Medulla oblongata (tissue), 1 donor: Measurements from ENCODE around the gene PRRC2B.
"Not testable (repeated sequence)": the region's sequence is repeated elsewhere in the genome, so short reads cannot be mapped to it uniquely, and the experiment has no call there.

Experiments used
- DNase-seq: peaks from one replicate; pipeline ENCODE4 v3.0.0-alpha.2; 2015; ENCODE audit errors: extremely low spot score

The PRRC2B gene

DNA sequence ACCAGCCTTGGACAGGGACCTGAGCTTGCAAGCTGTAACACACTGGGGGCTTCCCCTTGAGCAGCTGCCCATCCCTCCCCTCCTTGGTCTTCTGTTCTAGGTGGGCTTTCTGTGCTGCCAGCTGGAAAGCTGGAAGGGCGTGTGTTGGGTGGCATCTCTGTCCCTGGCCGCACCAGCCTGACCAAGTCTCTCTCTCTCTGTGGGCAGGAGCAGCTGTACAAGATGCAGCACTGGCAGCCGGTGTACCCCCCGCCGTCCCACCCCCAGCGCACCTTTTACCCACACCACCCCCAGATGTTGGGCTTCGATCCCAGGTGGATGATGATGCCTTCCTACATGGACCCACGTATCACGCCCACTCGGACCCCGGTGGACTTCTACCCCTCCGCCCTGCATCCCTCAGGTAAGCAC lies 76.7 kb downstream of the PRRC2B start:
- no peak for DNase-seq

DNA sequence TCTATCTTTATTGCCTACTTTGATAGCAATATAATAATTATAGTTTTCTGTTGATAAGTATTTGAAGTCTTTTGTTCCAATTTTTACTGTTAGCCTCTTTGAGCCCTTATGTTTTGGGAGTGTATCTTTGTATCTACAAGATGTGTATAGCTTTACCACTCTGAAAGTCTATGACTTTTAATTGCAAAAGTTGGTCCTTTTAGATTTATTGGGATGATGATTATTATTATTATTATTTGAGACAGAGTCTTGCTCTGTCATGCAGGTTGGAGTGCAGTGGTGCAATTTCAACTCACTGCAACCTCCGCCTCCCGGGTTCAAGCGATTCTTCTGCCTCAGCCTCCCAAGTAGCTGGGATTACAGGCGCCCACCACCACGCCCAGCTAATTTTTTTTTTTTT lies 78.2 kb downstream of the PRRC2B start:
- not testable (repeated sequence) for DNase-seq

DNA sequence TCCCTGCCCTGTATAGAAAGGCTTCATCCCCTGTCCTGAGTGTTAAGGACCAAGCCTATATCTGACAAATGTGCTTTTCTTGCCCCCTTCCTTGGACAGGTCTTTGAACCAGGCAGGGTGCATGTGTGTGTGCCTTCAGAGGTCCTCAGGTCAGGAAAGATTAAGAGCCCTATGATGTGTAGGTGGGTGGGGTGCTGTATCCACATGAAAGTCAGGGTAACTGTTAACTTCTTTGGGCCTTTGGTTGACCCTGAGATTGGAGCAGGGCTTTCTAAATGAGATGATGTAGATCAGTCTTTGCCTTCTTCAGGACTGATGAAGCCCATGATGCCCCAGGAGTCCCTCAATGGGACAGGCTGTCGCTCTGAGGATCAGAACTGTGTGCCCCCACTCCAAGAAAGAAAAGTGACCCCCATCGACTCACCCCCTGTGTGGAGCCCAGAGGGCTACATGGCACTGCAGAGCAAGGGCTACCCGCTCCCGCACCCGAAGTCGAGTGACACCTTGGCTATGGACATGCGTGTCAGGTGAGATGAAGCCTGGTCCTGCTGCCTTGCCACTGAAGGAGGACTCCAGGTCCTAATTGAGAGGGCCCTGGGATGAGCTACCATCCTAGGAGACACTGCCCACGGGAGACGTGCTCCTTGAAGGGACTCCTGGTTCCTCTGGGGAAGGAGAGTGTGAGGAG lies 79.5 kb downstream of the PRRC2B start:
- no peak for DNase-seq

DNA sequence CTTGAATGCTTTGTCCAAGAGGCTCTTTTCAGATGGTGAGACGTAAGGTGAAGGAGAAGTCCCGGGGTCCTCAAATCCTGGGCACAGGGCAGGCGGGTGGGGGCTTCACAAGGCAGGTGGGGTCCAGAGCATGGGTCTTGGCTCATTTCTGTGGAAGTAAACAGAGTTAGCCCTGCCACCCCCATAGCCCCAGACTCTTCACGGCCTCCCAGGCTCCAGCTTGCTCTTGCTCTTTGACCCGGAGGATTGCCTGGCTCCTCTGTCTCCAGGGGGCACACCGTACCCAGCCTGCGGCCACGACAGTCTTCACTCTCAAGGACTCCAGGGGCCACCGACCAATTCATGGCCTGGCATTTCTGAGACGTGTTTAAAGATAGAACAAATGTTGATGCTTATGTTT lies 80.0 kb downstream of the PRRC2B start:
- DNase-seq: no peak

DNA sequence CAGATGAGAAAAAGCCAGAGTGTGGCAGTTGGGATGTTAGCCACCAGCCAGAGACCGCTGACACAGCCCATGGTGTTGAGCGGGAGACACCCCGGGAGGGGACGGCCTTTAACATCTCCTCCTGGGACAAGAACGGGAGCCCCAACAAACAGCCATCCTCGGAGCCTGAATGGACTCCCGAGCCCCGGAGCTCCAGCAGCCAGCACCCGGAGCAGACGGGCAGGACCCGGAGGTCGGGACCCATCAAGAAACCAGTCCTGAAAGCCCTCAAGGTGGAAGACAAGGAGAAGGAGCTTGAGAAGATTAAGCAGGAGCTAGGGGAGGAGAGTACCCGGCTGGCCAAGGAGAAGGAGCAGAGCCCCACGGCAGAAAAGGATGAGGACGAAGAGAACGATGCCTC lies 80.8 kb downstream of the PRRC2B start:
- no peak for DNase-seq

DNA sequence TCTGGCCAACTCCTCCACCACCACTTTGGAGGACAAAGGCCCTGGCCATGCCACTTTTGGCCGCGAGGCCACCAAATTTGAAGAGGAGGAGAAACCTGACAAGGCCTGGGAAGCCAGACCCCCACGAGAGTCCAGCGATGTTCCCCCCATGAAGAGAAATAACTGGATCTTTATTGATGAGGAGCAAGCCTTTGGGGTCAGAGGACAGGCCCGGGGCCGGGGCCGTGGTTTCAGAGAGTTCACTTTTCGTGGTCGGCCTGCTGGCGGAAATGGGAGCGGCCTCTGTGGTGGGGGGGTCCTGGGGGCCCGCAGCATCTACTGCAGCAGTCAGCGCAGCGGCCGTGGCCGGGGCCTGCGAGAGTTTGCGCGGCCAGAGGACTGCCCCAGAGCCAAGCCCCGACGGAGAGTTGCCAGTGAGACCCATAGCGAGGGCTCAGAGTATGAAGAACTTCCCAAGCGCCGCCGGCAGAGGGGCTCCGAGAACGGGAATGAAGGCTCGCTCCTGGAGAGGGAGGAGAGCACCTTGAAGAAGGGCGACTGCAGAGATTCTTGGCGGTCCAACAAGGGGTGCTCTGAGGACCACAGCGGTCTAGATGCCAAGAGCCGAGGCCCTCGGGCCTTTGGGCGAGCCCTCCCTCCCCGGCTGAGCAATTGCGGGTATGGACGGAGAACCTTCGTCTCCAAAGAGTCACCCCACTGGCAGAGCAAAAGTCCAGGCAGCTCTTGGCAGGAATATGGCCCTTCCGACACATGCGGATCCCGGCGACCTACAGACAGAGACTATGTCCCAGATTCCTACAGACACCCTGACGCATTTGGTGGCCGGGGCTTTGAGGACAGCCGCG lies 81.4 kb downstream of the PRRC2B start:
- peak; percentile 45 for DNase-seq

DNA sequence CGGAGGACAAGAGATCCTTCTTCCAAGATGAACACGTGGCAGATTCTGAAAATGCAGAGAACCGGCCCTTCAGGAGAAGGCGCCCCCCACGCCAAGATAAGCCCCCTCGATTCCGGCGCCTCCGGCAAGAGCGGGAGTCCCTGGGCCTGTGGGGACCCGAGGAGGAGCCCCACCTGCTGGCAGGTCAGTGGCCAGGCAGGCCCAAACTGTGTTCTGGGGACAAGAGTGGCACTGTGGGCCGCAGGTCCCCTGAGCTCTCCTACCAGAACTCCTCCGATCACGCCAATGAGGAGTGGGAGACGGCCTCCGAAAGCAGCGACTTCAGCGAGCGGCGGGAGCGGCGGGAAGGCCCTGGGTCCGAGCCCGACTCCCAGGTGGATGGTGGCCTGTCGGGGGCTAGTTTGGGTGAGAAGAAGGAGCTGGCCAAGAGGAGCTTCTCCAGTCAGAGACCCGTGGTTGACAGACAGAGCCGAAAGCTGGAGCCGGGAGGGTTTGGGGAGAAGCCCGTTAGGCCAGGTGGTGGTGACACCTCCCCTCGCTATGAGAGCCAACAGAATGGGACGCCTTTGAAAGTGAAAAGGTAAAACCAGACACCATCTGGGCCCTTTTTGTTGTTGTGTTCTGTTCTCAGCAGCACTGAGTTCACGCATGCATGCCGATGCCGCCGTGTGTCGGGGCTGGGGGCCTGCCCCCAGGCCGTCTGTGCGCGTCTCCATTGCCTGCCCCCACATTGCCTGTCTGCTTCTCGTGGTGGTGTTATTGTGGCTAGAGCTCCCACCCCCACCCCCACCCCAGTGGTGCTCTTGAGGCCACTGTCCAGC lies 82.3 kb downstream of the PRRC2B start:
- no peak for DNase-seq

DNA sequence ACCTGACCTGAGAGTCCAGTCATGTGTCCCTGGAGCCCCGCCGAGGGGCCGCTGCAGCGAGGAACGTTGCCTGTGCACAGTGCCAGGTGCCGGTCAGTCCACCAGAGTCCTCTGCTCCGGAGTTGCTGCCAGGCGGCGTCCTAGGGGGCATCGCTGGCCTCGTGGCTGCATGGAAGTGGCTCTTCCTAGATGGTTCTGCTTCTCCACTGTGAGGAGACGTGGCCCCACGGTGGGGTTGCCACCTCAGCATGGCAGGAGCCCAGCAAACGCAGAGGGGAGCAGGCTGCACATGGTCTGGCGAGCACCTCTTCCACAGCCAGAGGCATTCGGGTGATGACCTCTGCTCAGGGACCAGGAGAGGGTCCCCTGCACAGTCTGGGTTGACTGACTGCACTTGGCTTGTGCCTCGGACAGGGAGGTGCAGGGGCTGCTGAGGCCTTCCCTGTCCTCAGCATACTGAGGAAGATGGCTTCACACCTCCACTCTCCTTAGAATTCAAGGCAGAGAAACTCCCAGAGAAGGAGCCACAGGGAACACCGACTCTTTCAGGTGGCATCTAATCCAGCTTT lies 83.0 kb downstream of the PRRC2B start:
- DNase-seq: peak; percentile 25

DNA sequence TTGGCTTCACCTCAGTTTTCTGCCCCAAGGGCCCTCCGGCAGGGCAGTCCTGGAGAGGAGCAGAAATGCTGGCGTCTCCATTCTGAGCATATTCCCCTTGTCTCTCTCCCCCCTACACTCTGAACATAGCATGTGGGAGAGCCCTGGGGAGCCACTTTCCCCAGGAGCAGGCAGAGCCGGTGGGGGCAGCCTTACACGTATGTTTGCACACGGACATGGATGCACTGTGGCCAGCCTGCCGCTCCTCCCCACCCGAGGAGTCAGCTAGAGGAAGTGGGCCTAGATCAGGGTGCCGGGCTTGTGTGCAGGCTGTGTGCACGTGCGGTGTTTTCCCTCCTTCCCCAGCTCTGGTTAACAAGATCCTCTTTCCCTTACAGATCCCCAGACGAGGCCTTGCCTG lies 83.5 kb downstream of the PRRC2B start:
- no peak for DNase-seq

DNA sequence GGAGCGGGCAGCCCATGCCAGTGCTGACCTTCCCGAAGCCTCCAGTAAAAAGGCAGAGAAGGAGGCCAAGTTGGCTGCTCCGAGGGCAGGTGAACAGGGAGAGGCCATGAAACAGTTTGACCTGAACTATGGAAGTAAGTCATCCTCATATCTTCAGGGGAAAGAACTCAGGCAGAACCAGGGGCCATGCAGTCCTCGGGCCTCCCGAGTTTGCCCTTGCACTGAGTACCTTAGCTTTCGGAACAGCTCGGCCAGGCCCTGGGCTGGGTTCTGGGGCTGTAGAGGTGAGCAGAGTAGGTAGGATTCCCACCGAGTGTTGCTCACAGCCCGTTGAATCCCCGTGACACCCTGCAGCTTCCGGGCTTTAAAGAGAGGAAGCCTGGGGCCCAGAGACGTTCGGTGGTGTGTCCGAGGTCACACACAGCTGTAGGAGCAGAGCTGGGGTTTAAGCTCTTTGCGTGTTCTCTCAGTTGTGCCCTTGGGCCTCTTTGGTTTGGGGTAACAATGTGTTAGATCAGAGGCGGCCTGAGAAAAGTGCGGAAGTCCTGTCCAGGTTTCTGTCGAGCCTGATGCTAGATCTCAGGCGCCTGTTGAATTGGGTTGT lies 84.0 kb downstream of the PRRC2B start:
- no peak for DNase-seq

DNA sequence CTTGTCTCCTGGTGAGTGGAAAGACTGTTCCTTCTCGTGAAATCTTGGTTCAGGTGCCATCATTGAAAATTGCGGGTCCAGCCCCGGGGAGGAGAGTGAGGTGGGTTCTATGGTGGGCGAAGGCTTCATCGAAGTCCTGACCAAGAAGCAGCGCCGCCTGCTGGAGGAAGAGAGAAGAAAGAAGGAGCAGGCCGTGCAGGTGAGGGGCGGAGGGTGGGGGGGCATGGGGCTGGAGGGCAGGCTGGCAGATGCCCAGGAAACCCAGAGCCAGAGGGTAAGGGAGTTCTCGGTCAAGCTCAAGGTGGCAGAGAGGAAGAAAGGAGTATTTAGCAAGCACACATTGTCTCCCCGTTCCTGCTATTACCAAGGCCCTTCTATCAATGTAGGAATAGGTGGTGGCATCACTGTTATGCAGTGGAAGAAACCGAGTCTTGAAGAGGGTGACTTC lies 84.6 kb downstream of the PRRC2B start:
- peak; percentile 26 for DNase-seq

DNA sequence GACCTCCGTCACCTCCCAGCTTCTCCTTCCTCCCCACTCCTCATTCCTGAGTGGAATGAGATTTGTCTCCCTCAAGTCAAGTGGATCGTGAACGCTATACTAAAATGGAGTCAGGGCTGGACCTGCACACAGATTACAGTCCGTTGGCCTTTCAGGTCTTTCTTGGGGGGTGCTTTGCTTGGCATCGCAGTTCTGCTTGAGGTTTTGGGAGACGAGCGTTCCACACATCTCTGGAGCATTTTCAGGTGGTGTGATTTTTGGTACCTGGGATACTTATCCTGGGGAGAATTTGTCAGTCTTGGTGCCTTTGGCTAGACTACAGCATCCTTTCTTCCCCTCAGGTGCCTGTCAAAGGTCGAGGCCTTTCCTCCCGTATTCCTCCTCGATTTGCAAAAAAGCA lies 85.0 kb downstream of the PRRC2B start:
- DNase-seq: no peak

DNA sequence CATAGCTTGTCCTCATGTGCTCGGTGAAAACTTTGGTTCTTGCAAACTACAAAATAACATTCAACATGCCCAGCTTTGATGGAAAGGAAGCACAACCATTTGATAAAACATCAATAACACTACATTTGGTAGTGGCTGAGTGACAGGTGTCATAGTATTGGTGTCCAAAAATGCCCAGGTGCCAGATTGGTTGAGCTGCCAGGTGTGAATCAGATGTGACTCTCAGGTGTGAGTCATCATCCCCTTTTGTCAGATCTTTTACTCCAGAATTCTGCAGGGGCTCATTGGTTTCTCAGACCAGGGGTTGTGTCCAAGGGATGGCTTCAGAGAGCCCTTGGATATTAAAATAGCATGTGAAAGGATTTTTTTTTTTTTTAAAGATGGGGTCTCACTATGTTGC lies 86.4 kb downstream of the PRRC2B start:
- no peak for DNase-seq

DNA sequence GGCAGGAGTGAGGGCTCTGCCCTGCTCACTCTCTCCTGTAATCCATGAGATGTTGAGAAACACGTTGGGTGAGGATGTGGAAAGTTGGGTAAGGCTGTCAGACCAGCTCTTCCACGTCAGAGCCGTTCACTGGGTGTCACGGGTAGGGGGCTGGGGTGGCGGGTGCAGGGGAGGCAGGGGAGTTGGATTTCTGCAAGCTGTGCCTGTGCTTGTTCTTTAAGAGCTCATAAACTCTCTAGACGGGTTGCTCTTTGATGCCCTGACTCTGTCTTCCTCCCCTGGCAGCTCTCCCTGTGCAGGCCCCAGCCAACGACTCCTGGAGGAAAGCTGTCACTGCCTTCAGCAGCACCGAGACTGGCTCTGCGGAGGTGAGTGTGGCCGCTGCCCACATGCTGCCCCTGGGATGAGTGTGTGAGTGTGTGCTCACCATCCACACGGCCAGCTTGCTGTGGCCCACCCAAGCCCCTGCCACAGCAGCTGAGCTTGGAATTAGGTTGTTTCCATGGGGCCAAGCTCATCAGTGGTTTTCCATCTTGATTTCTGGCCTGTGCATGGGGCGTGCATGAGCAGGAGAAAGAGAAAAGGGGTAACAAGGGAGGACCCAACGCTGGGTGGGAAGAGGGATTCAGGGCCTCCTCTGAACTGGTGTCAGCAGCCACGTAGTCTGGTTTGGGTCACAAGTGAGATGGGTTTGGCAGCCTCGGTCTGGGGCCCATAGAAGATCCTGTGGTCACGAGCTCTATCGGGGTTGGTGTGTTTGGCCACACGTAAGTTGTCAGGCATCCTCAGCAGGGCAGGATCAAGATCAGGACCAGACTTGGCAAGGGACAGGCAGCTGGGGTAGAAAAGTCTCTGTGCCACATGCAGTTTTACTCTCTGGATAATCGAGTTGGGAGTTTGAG lies 87.8 kb downstream of the PRRC2B start:
- DNase-seq: no peak

DNA sequence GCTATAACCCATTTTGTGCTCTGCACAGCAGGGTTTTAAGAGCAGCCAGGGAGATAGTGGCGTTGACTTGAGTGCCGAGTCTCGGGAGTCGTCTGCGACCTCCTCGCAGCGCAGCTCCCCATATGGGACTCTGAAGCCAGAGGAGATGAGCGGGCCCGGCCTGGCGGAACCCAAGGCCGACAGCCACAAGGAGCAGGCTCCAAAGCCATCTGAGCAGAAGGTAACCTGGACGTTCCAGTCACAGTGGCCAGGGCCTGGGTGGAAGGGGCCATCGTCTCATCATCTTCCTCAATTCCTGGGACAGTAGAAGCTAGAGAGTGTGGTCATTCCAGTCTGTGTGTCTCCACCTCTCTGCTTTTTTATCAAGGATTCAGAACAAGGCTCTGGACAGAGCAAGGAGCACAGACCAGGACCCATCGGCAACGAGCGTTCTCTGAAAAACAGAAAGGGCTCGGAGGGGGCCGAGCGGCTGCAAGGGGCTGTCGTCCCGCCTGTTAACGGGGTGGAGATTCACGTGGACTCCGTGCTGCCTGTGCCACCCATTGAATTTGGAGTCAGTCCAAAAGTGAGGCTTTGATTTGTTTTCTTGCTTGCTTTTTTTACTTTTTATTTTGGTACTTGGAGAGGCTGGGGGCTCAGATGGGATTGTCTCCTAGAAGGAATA lies 88.6 kb downstream of the PRRC2B start:
- DNase-seq: no peak

DNA sequence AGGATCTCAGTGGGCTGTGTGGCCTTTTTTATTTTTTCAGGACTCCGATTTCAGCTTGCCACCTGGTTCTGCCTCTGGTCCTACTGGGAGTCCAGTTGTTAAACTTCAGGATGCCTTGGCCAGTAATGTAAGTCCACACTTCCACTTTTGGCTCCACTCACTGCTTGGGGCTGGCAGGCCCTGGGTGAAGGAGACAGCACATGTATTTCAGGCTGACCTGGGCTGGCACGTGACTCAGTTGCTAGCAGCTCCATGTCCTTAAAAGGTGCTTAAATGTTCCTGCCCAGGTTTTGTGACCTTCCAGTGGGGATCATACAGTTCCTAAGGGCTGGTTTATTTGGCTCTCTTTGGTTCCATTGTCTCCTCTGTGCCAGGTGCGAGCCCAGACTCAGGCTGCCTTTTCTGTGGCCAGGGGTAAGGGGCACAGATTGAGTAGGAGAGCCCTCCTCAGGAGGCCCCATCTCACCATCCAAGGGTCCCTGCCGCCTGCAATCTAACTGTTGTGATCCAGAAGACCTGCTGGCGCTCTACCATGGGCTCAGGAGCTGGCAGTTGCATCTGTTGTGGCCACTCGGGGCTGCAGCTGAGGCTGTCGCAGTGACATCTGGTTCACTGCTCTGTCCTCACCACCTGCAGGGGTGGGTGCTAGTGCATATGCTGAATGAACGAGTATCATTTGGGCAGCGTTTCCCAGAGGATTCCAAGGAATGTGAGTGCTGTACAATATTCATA lies 89.6 kb downstream of the PRRC2B start:
- no peak for DNase-seq

DNA sequence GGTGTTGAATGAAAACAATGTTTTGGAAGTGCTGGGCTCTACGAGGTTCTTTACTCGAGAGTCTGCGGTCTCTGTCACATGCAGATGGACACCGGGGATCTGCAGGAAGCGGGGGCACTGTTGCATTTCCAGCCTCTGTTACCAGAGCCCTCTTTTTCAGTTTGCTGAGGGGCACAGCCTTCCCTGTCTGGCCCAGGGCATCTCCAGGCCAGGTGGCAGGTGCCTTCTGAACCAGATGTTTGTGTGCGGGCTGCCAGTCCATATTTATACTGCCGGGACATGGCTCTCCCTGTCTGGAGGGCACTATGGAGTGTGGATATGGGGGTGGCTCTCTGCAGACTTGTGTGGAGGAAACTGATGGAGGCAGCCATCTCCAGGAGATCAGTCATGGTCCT lies 90.2 kb downstream of the PRRC2B start:
- no peak for DNase-seq

DNA sequence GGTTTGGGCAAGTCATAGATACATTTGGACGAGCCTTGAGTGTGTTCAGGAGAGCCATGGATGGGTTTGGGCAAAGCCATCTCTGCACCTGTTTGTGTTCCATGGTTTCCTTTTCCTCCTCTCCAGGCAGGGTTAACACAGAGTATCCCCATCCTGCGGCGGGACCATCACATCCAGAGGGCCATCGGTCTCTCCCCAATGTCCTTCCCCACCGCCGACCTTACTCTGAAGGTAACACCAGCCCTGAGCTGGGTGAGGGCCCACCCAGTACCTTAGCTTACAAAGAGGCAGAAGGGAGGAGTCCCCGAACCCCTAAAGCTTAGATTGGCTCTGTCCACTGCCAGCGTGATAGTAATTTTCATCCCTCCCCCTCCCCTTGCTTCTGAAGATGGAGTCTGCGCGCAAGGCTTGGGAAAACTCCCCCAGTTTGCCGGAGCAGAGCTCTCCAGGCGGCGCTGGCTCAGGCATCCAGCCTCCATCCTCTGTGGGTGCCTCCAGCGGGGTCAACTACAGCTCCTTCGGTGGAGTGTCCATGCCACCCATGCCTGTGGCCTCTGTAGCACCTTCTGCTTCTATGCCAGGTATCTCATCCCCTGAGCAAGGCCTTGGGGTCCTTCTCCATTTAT lies 90.8 kb downstream of the PRRC2B start:
- no peak for DNase-seq

DNA sequence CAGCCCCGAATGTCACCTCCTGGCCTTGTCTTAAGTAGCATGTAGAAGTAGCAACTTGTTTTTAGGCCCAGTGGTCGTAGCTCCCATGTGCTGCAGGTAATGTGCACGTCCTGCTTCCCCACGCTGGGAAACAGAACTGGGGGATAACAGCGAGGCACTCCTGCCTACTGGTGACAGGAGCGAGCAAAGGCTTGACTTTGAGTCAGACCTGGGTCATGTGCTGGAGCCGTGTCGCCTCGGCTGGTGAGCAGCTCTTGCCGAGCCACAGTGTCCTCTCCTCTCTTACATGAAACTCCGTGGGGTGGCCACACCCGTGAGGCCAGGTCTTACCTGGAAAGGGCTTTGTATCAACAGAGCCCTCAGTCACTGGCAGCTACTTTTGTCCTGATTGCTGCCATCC lies 91.3 kb downstream of the PRRC2B start:
- no peak for DNase-seq
